ENCODE measurements around the gene CYBRD1.
"Not testable (repeated sequence)": the region's sequence is repeated elsewhere in the genome, so short reads cannot be mapped to it uniquely, and the experiment has no call there.

The CYBRD1 gene

GRCh38 chr2:171522052-171522787, at the start of gene CYBRD1:
Gene CYBRD1, plus strand, starts transcription at chr2:171522474. Its CDS starts 72 bp downstream, at chr2:171522546.
- peak; percentile 33 for FAIRE-seq
- peak; percentile 71 for DNase-seq (ENCODE audit: insufficient read length, low spot score)

DNA sequence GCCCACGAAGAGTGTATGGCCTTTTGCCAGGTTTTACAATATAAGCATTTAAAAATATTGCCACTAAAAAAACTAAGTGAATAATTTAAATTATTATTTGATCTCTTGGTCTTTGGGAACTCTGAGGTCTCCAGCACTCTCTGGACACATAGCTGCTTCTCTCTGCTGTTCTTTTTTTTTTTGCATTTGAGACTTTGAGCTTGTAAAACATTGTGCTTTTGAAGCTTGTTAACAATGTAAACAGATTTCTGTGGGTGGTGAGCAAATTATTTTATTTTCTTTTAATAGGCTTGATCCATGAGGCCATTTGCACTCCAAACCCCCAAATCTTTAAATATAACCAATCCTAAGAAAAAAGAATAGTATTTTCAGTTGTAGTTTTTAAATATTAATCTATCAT, 46.3 kb upstream of the CYBRD1 start:
- FAIRE-seq = no peak
- TF ChIP-seq POLR2A (IDR thresholded peaks at IDR 0.05; ENCODE audit: low read depth, low read length) = no peak
- DNase-seq (ENCODE audit: insufficient read length, low spot score) = no peak

More at GRCh38 chr2:171522052-171522787, at the start of gene CYBRD1:
- TF ChIP-seq POLR2A (IDR thresholded peaks at IDR 0.05; ENCODE audit: low read depth, low read length) = peak; percentile 69

GRCh38 chr2:171478345-171478744, 43.9 kb upstream of the CYBRD1 start:
- TF ChIP-seq POLR2A (IDR thresholded peaks at IDR 0.05; ENCODE audit: low read depth, low read length) = no peak
- DNase-seq (ENCODE audit: insufficient read length, low spot score) = no peak
- FAIRE-seq = peak; percentile 33

- FAIRE-seq = no peak
Measured at GRCh38 chr2:171479154-171479814, 43.0 kb upstream of the CYBRD1 start.

GRCh38 chr2:171480908-171481307, 41.4 kb upstream of the CYBRD1 start:
- DNase-seq (ENCODE audit: insufficient read length, low spot score) = no peak
- FAIRE-seq = no peak
- no peak for TF ChIP-seq POLR2A (IDR thresholded peaks at IDR 0.05; ENCODE audit: low read depth, low read length)

More at GRCh38 chr2:171479154-171479814, 43.0 kb upstream of the CYBRD1 start:
- TF ChIP-seq POLR2A (IDR thresholded peaks at IDR 0.05; ENCODE audit: low read depth, low read length) = no peak
- DNase-seq (ENCODE audit: insufficient read length, low spot score) = no peak

DNA sequence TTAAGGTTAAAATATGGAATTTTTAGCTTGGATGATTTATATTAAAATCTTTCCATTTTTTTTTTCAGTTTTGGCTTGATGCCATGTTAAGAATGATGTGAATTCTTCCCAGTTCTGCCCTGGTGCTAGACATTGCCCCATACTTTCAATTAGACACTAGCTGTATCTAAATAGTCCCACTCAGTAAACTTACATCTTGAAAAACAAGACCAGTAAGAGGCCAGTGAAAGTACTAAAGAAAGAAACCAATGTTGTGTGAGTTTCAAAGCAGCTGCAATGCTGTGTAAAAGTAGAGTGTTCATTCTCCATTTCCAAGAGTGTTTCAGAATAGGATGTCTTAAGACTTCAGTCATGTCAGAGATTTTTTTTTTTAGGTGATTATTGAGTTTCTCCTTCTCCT, 40.0 kb upstream of the CYBRD1 start:
- TF ChIP-seq POLR2A (IDR thresholded peaks at IDR 0.05; ENCODE audit: low read depth, low read length) = no peak
- DNase-seq (ENCODE audit: insufficient read length, low spot score) (no peak), FAIRE-seq (no peak)

GRCh38 chr2:171482877-171483276, 39.4 kb upstream of the CYBRD1 start:
- FAIRE-seq (no peak), DNase-seq (ENCODE audit: insufficient read length, low spot score) (no peak)
- TF ChIP-seq POLR2A (IDR thresholded peaks at IDR 0.05; ENCODE audit: low read depth, low read length) = no peak

GRCh38 chr2:171483793-171484192, 38.5 kb upstream of the CYBRD1 start:
- no peak for FAIRE-seq
- DNase-seq (ENCODE audit: insufficient read length, low spot score) = no peak
- no peak for TF ChIP-seq POLR2A (IDR thresholded peaks at IDR 0.05; ENCODE audit: low read depth, low read length)

DNA sequence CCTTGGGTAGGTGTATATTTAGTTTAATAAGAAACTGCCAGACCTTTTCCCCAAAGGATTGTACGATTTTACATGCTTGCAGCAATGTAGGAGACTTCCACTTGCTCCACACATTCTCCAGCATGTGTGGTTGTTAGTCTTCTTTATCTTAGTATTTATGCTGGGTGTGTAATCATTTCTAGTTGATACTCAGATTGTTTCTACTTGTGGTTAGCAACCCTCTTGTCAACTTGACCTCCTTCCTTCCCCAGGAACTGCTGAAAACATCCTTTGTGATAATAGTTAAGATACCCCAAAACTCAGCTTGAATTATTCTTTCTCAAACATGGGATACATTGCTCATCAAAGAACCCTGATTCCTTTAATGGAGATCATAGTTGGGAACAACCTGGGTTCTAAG, 37.2 kb upstream of the CYBRD1 start:
- no peak for DNase-seq (ENCODE audit: insufficient read length, low spot score)
- peak; percentile 41 for FAIRE-seq
- no peak for TF ChIP-seq POLR2A (IDR thresholded peaks at IDR 0.05; ENCODE audit: low read depth, low read length)

GRCh38 chr2:171487201-171487600, 35.1 kb upstream of the CYBRD1 start:
- no peak for FAIRE-seq
- no peak for DNase-seq (ENCODE audit: insufficient read length, low spot score)
- TF ChIP-seq POLR2A (IDR thresholded peaks at IDR 0.05; ENCODE audit: low read depth, low read length) = no peak

DNA sequence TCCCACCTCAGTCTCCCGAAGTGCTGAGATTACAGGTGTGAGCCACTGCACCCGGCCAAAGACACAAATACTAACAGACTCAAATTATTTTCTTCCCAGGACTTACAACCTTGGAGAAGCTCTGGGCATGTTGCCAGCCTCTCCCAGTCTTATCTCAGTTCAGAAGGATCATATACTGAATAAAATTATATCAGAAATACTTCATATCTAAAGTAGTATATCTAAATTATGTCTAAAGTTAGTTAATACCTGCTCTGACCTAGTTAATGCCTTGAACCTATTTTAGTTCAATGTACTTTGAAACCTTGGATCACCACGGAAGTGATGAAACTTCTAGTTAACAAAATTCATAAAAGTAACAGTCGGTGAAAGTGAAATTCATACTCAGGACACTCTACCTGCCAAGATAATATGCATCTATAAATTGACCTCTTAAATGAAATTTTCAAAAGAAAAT, 34.4 kb upstream of the CYBRD1 start:
- DNase-seq (ENCODE audit: insufficient read length, low spot score) (no peak), FAIRE-seq (no peak)
- TF ChIP-seq POLR2A (IDR thresholded peaks at IDR 0.05; ENCODE audit: low read depth, low read length) = no peak

DNA sequence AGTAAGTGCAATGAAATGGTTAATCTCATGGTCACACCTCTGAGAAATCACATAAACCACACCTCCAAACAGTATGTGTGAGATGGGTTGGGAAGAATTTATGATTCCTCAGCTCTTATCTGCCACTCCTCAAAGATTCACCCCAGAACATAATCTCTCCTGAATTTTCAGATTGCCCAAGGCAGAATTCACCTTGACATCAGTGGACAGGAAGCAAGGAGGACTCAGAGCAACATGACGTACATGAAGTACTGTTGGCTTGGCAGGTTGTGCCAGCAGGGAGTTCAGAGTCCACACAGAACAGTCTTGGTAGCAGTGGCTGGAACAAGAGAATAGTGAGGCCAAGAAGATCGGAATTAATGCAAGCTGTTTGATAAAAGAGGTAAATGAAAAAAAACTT, 31.7 kb upstream of the CYBRD1 start:
- TF ChIP-seq POLR2A (IDR thresholded peaks at IDR 0.05; ENCODE audit: low read depth, low read length) = no peak
- FAIRE-seq (no peak), DNase-seq (ENCODE audit: insufficient read length, low spot score) (no peak)

GRCh38 chr2:171491292-171491691, 31.0 kb upstream of the CYBRD1 start:
- DNase-seq (ENCODE audit: insufficient read length, low spot score) (no peak), FAIRE-seq (no peak)
- no peak for TF ChIP-seq POLR2A (IDR thresholded peaks at IDR 0.05; ENCODE audit: low read depth, low read length)

GRCh38 chr2:171492664-171493063, 29.6 kb upstream of the CYBRD1 start:
- TF ChIP-seq POLR2A (IDR thresholded peaks at IDR 0.05; ENCODE audit: low read depth, low read length) = no peak
- DNase-seq (ENCODE audit: insufficient read length, low spot score) (no peak), FAIRE-seq (no peak)

DNA sequence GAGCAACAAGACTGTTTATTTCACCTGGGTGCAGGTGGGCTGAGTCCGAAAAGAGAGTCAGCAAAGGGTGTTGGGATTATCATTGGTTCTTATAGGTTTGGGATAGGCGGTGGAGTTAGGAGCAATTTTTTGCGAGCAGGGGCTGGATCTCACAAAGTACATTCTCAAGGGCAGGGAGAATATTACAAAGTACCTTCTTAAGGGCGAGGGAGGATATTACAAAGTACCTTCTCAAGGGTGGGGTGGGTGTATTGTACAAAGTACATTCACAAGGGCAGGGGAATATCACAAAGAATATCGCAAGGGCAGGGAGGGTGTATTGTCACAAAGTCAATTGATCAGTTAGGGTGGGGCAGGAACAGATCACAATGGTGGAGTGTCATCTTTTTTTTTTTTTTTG, 24.6 kb upstream of the CYBRD1 start:
- not testable (repeated sequence) for FAIRE-seq; DNase-seq (ENCODE audit: insufficient read length, low spot score)

All from H54 (cell line).